HL-60 (cell line): ENCODE data around the gene ALOX12.

ENCODE experiments used
- DNase-seq, 2 experiments: peaks; one replicate each; pipeline ENCODE4 v3.0.0-alpha.2; 2010 to 2020; ENCODE audit warnings: low read depth in 1 of 2, low spot score in 1 of 2
- H3K27ac ChIP-seq: fragments of 250-450 bp; sonication (Bioruptor Pico); replicated peaks from 2 replicates; pipeline ENCODE4 v1.5.1; 2020; ENCODE audit warnings: mild to moderate bottlenecking, moderate library complexity
- H3K27me3 ChIP-seq: fragments of 250-450 bp; sonication (Bioruptor Pico); 2 replicates; pipeline ENCODE4 v1.5.1; 2021; ENCODE audit warnings: mild to moderate bottlenecking, moderate library complexity; ENCODE audit not compliant: insufficient read depth, poor library complexity, severe bottlenecking
- H3K4me3 ChIP-seq: replicated peaks from 2 replicates; pipeline ENCODE4 v1.5.1; 2011; ENCODE audit warnings: mild to moderate bottlenecking, control low read depth, low read length; ENCODE audit not compliant: insufficient read depth
- CTCF ChIP-seq: IDR thresholded peaks from one replicate; pipeline ENCODE4 v1.5.1; 2011; ENCODE audit warnings: low read length, control low read depth, inconsistent platforms; ENCODE audit not compliant: insufficient read depth
- GABPA ChIP-seq: IDR thresholded peaks from 2 replicates; pipeline ENCODE4 v1.6.1; 2012; ENCODE audit warnings: low read depth
- POLR2AphosphoS5 ChIP-seq: IDR thresholded peaks from 2 replicates; pipeline ENCODE4 v1.6.1; 2012; ENCODE audit warnings: low read depth
- REST ChIP-seq: IDR thresholded peaks from 2 replicates; pipeline ENCODE4 v1.6.1; 2012; ENCODE audit warnings: low read depth; ENCODE audit not compliant: insufficient replicate concordance
- SPI1 ChIP-seq: IDR thresholded peaks from 2 replicates; pipeline ENCODE4 v1.6.1; 2012; ENCODE audit warnings: low read depth, mild to moderate bottlenecking, borderline replicate concordance

ALOX12 gene

GRCh38 chr17:7014995-7015958 lies 19.4 kb downstream of the ALOX12 start:
- DNase-seq = no peak
- TF ChIP-seq CTCF = no peak
- no peak for TF ChIP-seq REST
- no peak for TF ChIP-seq SPI1
- TF ChIP-seq GABPA = no peak
- TF ChIP-seq POLR2AphosphoS5 = no peak
- H3K4me3 ChIP-seq = peak overlapping the region; percentile 45
- H3K27ac ChIP-seq = peak overlapping the region; percentile 99
- H3K27me3 ChIP-seq = no peaks in the 10 kb centered on the region

DNA sequence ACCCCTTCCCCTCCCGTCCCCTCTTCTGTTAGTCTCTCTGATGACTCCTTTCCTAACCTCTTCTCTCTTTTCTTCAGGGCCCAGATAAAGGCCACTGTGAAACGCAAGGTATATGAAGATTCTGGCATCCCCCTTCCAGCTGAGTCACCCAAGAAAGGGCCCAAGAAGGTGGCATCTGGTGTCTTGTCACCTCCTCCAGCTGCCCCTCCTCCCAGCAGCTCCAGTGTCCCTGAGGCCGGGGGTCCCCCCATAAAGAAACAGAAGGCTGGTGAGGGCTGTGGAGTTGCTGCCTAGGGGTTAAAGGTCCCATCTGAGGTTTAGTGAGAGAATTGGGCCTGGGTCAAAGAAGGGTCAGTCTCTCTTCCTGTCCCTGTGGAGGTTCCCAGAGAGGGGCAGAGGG lies 20.6 kb downstream of the ALOX12 start:
- no peak overlapping the region for H3K27ac ChIP-seq
- no peak for DNase-seq
- no peaks in the 10 kb centered on the region for H3K27me3 ChIP-seq
- TF ChIP-seq POLR2AphosphoS5 (no peak), SPI1 (no peak), GABPA (no peak), REST (no peak), CTCF (no peak)
- no peak overlapping the region for H3K4me3 ChIP-seq

- Histone ChIP-seq H3K4me3 (no peak overlapping the region), H3K27ac (no peak overlapping the region), H3K27me3 (no peaks in the 10 kb centered on the region)
- no peak for DNase-seq
- no peak for TF ChIP-seq POLR2AphosphoS5
- no peak for TF ChIP-seq SPI1
- no peak for TF ChIP-seq REST
Measured at GRCh38 chr17:7016886-7017826, 21.3 kb downstream of the ALOX12 start.
